Fibroblast of lung (primary cell): ENCODE data around the gene HOXA9. TPM values are rescaled to one million over a fixed set of nuclear protein-coding genes. Genes with fewer than 3 reads are reported as not detected.

Experiments used
- DNase-seq, 2 donors: peaks; one replicate each; pipeline versions ENCODE4 v3.0.0 to v3.0.0-alpha.2; 2010; ENCODE audit warnings: low read depth in 2 of 2
- H2AFZ ChIP-seq: 2 replicates; pipeline ENCODE4 v1.5.1; 2012; ENCODE audit warnings: low read length, control low read depth, inconsistent platforms
- H3K27ac ChIP-seq: 2 replicates; pipeline ENCODE4 v1.5.1; 2011; ENCODE audit warnings: low read length, control low read depth; ENCODE audit not compliant: insufficient read depth
- H3K27me3 ChIP-seq: 2 replicates; pipeline ENCODE4 v1.5.1; 2011; ENCODE audit warnings: mild to moderate bottlenecking, low read length; ENCODE audit not compliant: control insufficient read depth, insufficient read depth
- H3K36me3 ChIP-seq: 2 replicates; pipeline ENCODE4 v1.5.1; 2011; ENCODE audit warnings: low read length; ENCODE audit not compliant: control insufficient read depth, insufficient read depth
- H3K4me1 ChIP-seq: 2 replicates; pipeline ENCODE4 v1.5.1; 2011; ENCODE audit warnings: low read length; ENCODE audit not compliant: control insufficient read depth, insufficient read depth; ENCODE audit errors: extremely low read depth
- H3K4me2 ChIP-seq: 2 replicates; pipeline ENCODE4 v1.5.1; 2011; ENCODE audit warnings: low read length, control low read depth; ENCODE audit not compliant: insufficient read depth; ENCODE audit errors: extremely low read depth
- H3K4me3 ChIP-seq, 4 experiments: fragments of 200-600 bp in 1 of 4; sonication (generic) in 1 of 4; replicated peaks in 1 of 4; 2 replicates each; pipeline ENCODE4 v1.5.1; 2011 to 2016; ENCODE audit warnings: low read length in 4 of 4, low read depth in 3 of 4, mild to moderate bottlenecking in 3 of 4, control low read depth in 2 of 4, inconsistent platforms in 1 of 4, mixed read lengths in 1 of 4; ENCODE audit not compliant: insufficient read depth in 1 of 4; ENCODE audit errors: control extremely low read depth in 1 of 4
- H3K79me2 ChIP-seq: 2 replicates; pipeline ENCODE4 v1.5.1; 2012; ENCODE audit warnings: mild to moderate bottlenecking, low read length, inconsistent platforms; ENCODE audit not compliant: control insufficient read depth, insufficient read depth
- H3K9ac ChIP-seq: 2 replicates; pipeline ENCODE4 v1.5.1; 2011; ENCODE audit warnings: mild to moderate bottlenecking, low read length, control low read depth; ENCODE audit not compliant: insufficient read depth
- H3K9me3 ChIP-seq: 2 replicates; pipeline ENCODE4 v1.5.1; 2012; ENCODE audit warnings: low read depth, low read length; ENCODE audit not compliant: control insufficient read depth, insufficient read depth
- H4K20me1 ChIP-seq: 2 replicates; pipeline ENCODE4 v1.5.1; 2011; ENCODE audit warnings: low read length; ENCODE audit not compliant: control insufficient read depth, insufficient read depth; ENCODE audit errors: extremely low read depth
- EZH2 ChIP-seq: IDR thresholded peaks from 2 replicates; pipeline ENCODE4 v1.5.1; 2012; ENCODE audit warnings: low read length, control low read depth, mild to moderate bottlenecking; ENCODE audit errors: missing control alignments
- polyA plus RNA-seq, 2 donors: library from polyadenylated mRNA; depleted of rRNA in 1 of 2; stranded (reverse) in 1 of 2; unstranded in 1 of 2; fragments of >200 nt; gene quantifications; 2 replicates each; pipeline ENCODE4 v1.2.1, GENCODE V29; 2011 to 2012; ENCODE audit warnings: missing spikeins in 1 of 2
- total RNA-seq: library from RNA; depleted of rRNA; stranded (reverse); fragments of >200 nt; gene quantifications from 2 replicates; pipeline ENCODE4 v1.2.1, GENCODE V29; 2014
- TF ChIP-seq, protein P1 (sequence below), 2 donors: IDR thresholded peaks in 1 of 2; conservative IDR thresholded peaks in 1 of 2; 1 replicate in 1 of 2; 2 replicates in 1 of 2; pipeline ENCODE4 v1.5.1; 2011 to 2012; ENCODE audit warnings: low read length in 2 of 2, control low read depth in 1 of 2, inconsistent platforms in 1 of 2, low read depth in 1 of 2, mild to moderate bottlenecking in 1 of 2

HOXA9 gene
- total and polyA plus RNA-seq, 2 donors (not counting 1 experiment from before 2014, with no cell fraction given) = 0.08 TPM; not detected in 1

- no peaks in the 10 kb centered on the region for H3K36me3 ChIP-seq
- no peak overlapping the region for H2AFZ ChIP-seq
- H3K27ac ChIP-seq = no peak overlapping the region
- H3K4me1 ChIP-seq = peaks cover 4% of the 10 kb centered on the region
- H3K9ac ChIP-seq = no peak overlapping the region
- no peak for DNase-seq
- H3K4me2 ChIP-seq = no peak overlapping the region
- H3K79me2 ChIP-seq = no peaks in the 10 kb centered on the region
- TF ChIP-seq, protein P1, sequence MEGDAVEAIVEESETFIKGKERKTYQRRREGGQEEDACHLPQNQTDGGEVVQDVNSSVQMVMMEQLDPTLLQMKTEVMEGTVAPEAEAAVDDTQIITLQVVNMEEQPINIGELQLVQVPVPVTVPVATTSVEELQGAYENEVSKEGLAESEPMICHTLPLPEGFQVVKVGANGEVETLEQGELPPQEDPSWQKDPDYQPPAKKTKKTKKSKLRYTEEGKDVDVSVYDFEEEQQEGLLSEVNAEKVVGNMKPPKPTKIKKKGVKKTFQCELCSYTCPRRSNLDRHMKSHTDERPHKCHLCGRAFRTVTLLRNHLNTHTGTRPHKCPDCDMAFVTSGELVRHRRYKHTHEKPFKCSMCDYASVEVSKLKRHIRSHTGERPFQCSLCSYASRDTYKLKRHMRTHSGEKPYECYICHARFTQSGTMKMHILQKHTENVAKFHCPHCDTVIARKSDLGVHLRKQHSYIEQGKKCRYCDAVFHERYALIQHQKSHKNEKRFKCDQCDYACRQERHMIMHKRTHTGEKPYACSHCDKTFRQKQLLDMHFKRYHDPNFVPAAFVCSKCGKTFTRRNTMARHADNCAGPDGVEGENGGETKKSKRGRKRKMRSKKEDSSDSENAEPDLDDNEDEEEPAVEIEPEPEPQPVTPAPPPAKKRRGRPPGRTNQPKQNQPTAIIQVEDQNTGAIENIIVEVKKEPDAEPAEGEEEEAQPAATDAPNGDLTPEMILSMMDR (conservative IDR thresholded peaks at IDR 0.05 in 1 of 2, IDR thresholded peaks at IDR 0.05 in 1 of 2; ENCODE audit: low read depth in 1 of 2, low read length in 2 of 2) = no peak
- no peak for TF ChIP-seq EZH2
- no peaks in the 10 kb centered on the region for H3K9me3 ChIP-seq
- no peaks in the 10 kb centered on the region for H4K20me1 ChIP-seq
- H3K27me3 ChIP-seq = no peaks in the 10 kb centered on the region
- no peak overlapping the region for H3K4me3 ChIP-seq
Observed at GRCh38 chr7:27157702-27158431, 7.5 kb downstream of the HOXA9 start.

- Histone ChIP-seq H3K4me1 (peaks cover 4% of the 10 kb centered on the region), H3K9me3 (no peaks in the 10 kb centered on the region), H3K9ac (no peak overlapping the region), H3K36me3 (no peaks in the 10 kb centered on the region), H3K4me3 (peak overlapping the region in 1 of 4 experiments; percentile 73), H3K4me2 (peak overlapping the region; percentile 85), H3K27me3 (no peaks in the 10 kb centered on the region), H3K79me2 (peaks cover 1% of the 10 kb centered on the region), H2AFZ (peak overlapping the region; percentile 60), H4K20me1 (no peaks in the 10 kb centered on the region), H3K27ac (no peak overlapping the region)
- DNase-seq = no peak
- TF ChIP-seq EZH2 = no peak
- TF ChIP-seq, protein P1 (conservative IDR thresholded peaks at IDR 0.05 in 1 of 2, IDR thresholded peaks at IDR 0.05 in 1 of 2; ENCODE audit: low read depth in 1 of 2, low read length in 2 of 2) = no peak
Observed at GRCh38 chr7:27156916-27157701, 8.2 kb downstream of the HOXA9 start.

- Histone ChIP-seq H3K27ac (peak within 1 kb of the TSS; percentile 63), H3K79me2 (peaks cover 5% of the 10 kb centered on the region), H3K4me3 (peak within 1 kb of the TSS; percentile 64 to 86 (median 73)), H3K4me1 (peaks cover 4% of the 10 kb centered on the region), H3K9ac (peak within 1 kb of the TSS; percentile 67), H3K36me3 (no peaks in the 10 kb centered on the region), H3K9me3 (no peaks in the 10 kb centered on the region), H2AFZ (peak within 1 kb of the TSS; percentile 90), H3K27me3 (no peaks in the 10 kb centered on the region), H4K20me1 (no peaks in the 10 kb centered on the region), H3K4me2 (peak within 1 kb of the TSS; percentile 85)
- TF ChIP-seq, protein P1 (conservative IDR thresholded peaks at IDR 0.05 in 1 of 2, IDR thresholded peaks at IDR 0.05 in 1 of 2; ENCODE audit: low read depth in 1 of 2, low read length in 2 of 2) = no peak
- no peak for TF ChIP-seq EZH2
- DNase-seq = peak in 1 of 2 donors; percentile 73
Observed at GRCh38 chr7:27156508-27156898, 8.8 kb downstream of the HOXA9 start, which contains the start of gene HOXA7. Gene HOXA7 (minus strand): TSS chr7:27156675. CDS start chr7:27156545, 130 bp downstream.
